ENCODE measurements around the gene C3orf18. TPM values are rescaled to one million over a fixed set of nuclear protein-coding genes. Genes with fewer than 3 reads are reported as not detected.
A peak's percentile ranks its signal among the peaks of the same experiment; 100 is the strongest.

Gene C3orf18
- total RNA-seq, 1 experiment from 2014 or later: 10.1 TPM

DNA sequence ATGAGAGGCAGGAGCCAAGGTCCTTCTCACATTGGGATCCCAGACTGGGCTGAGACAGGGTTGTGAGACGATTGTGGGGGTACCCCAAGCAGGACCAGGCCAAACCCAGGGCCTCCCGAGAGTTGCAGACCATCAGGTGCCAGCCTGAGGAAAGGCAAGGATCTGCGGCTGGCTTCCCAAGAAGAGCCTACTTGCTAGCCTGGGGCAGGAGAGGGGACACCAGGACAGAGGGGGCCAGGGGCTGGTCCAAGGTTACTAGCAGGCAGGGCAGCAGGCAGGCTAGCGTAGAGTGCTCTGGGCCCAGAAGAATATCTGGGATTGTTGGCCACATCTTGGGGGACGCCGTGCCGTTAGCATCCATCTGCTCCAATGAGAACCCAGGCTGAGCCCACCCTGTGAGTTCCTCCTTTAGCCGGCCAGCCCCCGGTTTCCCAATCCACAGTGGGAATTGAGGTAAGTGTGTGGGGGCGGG, 43.5 kb upstream of the C3orf18 start:
- intact Hi-C loops (cut with micrococcal nuclease): loop anchor here (5.0 kb wide), 1 partner anchor 264 kb away; the partner anchor contains the start of gene ZMYND10
- H3K27ac ChIP-seq (ENCODE audit: low read depth, low read length): peak overlapping the region; percentile 62; the same call in 1 of the 2 replicates
- no peaks in the 10 kb centered on the region; the same call in 1 of the 2 replicates for H3K79me2 ChIP-seq (ENCODE audit: insufficient read depth, low read length)
- H3K4me2 ChIP-seq (ENCODE audit: low read length): peak overlapping the region; percentile 93
- RAD21 ChIA-PET (ENCODE audit: low non-redundant PET in 1 of 2, low total read pairs in 2 of 2, uncharacterized antibody in 2 of 2, unreplicated experiment in 2 of 2): interaction anchor here in 1 of 2 experiments (1.2 to 1.3 kb wide), 2 partner anchors 10 to 39 kb away, joined by 5 to 7 read pairs; no protein-coding TSS in a partner anchor
- ATAC-seq (no peak), DNase-seq (ENCODE audit: low read depth, low spot score) (no peak)
- TSS peak; percentile 55 for BruUV-seq (replicated peaks)
- CTCF ChIA-PET: interaction anchor here (1.0 to 1.8 kb wide), 13 partner anchors 9 to 351 kb away, joined by 3 to 31 read pairs (median 5); partner anchors contain the start of genes C3orf18 and HEMK1
- TF ChIP-seq POLR2AphosphoS5 (IDR thresholded peaks at IDR 0.05; ENCODE audit: low read depth, low read length): no peak
- TF ChIP-seq TCF7L2 (IDR thresholded peaks at IDR 0.05; ENCODE audit: borderline replicate concordance, extremely low read depth, insufficient read depth, insufficient read length): no peak
- TF ChIP-seq CEBPB (IDR thresholded peaks at IDR 0.05; ENCODE audit: low read depth): no peak
- TF ChIP-seq, protein P1, sequence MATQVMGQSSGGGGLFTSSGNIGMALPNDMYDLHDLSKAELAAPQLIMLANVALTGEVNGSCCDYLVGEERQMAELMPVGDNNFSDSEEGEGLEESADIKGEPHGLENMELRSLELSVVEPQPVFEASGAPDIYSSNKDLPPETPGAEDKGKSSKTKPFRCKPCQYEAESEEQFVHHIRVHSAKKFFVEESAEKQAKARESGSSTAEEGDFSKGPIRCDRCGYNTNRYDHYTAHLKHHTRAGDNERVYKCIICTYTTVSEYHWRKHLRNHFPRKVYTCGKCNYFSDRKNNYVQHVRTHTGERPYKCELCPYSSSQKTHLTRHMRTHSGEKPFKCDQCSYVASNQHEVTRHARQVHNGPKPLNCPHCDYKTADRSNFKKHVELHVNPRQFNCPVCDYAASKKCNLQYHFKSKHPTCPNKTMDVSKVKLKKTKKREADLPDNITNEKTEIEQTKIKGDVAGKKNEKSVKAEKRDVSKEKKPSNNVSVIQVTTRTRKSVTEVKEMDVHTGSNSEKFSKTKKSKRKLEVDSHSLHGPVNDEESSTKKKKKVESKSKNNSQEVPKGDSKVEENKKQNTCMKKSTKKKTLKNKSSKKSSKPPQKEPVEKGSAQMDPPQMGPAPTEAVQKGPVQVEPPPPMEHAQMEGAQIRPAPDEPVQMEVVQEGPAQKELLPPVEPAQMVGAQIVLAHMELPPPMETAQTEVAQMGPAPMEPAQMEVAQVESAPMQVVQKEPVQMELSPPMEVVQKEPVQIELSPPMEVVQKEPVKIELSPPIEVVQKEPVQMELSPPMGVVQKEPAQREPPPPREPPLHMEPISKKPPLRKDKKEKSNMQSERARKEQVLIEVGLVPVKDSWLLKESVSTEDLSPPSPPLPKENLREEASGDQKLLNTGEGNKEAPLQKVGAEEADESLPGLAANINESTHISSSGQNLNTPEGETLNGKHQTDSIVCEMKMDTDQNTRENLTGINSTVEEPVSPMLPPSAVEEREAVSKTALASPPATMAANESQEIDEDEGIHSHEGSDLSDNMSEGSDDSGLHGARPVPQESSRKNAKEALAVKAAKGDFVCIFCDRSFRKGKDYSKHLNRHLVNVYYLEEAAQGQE (IDR thresholded peaks at IDR 0.05; ENCODE audit: low read depth): no peak
- no peak for TF ChIP-seq EZH2phosphoT487 (IDR thresholded peaks at IDR 0.05; ENCODE audit: borderline replicate concordance)
- no peak for TF ChIP-seq POLR2A (IDR thresholded peaks at IDR 0.05; ENCODE audit: borderline replicate concordance, extremely low read depth, insufficient read depth, insufficient read length)
- TF ChIP-seq EZH2 (IDR thresholded peaks at IDR 0.05): no peak
- no peak for TF ChIP-seq JUND (IDR thresholded peaks at IDR 0.05)
- no peak for TF ChIP-seq FOSL1 (IDR thresholded peaks at IDR 0.05; ENCODE audit: low read depth)
- no peak for TF ChIP-seq RAD21 (IDR thresholded peaks at IDR 0.05; ENCODE audit: low read depth)
- no peak for TF ChIP-seq EGR1 (IDR thresholded peaks at IDR 0.05; ENCODE audit: low read depth)
- TF ChIP-seq ZNF274 (IDR thresholded peaks at IDR 0.05; ENCODE audit: low read depth, low read length): no peak
- no peak for TF ChIP-seq SP1 (IDR thresholded peaks at IDR 0.05; ENCODE audit: low read depth)
- TF ChIP-seq, protein P2, sequence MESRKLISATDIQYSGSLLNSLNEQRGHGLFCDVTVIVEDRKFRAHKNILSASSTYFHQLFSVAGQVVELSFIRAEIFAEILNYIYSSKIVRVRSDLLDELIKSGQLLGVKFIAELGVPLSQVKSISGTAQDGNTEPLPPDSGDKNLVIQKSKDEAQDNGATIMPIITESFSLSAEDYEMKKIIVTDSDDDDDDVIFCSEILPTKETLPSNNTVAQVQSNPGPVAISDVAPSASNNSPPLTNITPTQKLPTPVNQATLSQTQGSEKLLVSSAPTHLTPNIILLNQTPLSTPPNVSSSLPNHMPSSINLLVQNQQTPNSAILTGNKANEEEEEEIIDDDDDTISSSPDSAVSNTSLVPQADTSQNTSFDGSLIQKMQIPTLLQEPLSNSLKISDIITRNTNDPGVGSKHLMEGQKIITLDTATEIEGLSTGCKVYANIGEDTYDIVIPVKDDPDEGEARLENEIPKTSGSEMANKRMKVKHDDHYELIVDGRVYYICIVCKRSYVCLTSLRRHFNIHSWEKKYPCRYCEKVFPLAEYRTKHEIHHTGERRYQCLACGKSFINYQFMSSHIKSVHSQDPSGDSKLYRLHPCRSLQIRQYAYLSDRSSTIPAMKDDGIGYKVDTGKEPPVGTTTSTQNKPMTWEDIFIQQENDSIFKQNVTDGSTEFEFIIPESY (IDR thresholded peaks at IDR 0.05; ENCODE audit: extremely low read depth, insufficient replicate concordance, low read length): no peak
- TF ChIP-seq, protein P3, sequence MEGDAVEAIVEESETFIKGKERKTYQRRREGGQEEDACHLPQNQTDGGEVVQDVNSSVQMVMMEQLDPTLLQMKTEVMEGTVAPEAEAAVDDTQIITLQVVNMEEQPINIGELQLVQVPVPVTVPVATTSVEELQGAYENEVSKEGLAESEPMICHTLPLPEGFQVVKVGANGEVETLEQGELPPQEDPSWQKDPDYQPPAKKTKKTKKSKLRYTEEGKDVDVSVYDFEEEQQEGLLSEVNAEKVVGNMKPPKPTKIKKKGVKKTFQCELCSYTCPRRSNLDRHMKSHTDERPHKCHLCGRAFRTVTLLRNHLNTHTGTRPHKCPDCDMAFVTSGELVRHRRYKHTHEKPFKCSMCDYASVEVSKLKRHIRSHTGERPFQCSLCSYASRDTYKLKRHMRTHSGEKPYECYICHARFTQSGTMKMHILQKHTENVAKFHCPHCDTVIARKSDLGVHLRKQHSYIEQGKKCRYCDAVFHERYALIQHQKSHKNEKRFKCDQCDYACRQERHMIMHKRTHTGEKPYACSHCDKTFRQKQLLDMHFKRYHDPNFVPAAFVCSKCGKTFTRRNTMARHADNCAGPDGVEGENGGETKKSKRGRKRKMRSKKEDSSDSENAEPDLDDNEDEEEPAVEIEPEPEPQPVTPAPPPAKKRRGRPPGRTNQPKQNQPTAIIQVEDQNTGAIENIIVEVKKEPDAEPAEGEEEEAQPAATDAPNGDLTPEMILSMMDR (IDR thresholded peaks at IDR 0.05 in 2 of 3, conservative IDR thresholded peaks at IDR 0.05 in 1 of 3; ENCODE audit: borderline replicate concordance in 1 of 3, insufficient read depth in 1 of 3, low read depth in 2 of 3, low read length in 2 of 3): no peak
- TF ChIP-seq YY1 (IDR thresholded peaks at IDR 0.05; ENCODE audit: extremely low read depth, insufficient replicate concordance, low read depth, low read length): no peak
- no peak for TF ChIP-seq ATF3 (IDR thresholded peaks at IDR 0.05)
- no peaks in the 10 kb centered on the region for H3K9me2 ChIP-seq (ENCODE audit: insufficient read depth)
- peaks cover 9 to 31% of the 10 kb centered on the region in 2 experiments; a peak in 3 of 4 replicates for H3K4me1 ChIP-seq (ENCODE audit: control insufficient read depth in 1 of 2, insufficient read depth in 2 of 2, low read length in 2 of 2)
- POLR2A ChIA-PET: no interaction called here
- H3K27me3 ChIP-seq (ENCODE audit: insufficient read depth, low read length): no peaks in the 10 kb centered on the region
- 0 out of 4 replicates have a peak, but pooled peaks cover 0 to 5% of the 10 kb centered on the region in 2 experiments for H3K36me3 ChIP-seq (ENCODE audit: control insufficient read depth in 1 of 2, insufficient read depth in 2 of 2, low read length in 2 of 2)
- H3K9ac ChIP-seq (ENCODE audit: low read length): peak overlapping the region; percentile 70
- H4K20me1 ChIP-seq (ENCODE audit: insufficient read depth): no peaks in the 10 kb centered on the region
- no peaks in the 10 kb centered on the region for H3K9me3 ChIP-seq (ENCODE audit: control insufficient read depth in 1 of 2, insufficient read depth in 1 of 2, low read depth in 1 of 2, low read length in 2 of 2)
- no peak overlapping the region for H2AFZ ChIP-seq (ENCODE audit: low read depth, low read length, poor library complexity, severe bottlenecking)
- peak overlapping the region; percentile 54 to 64 for H3K4me3 ChIP-seq (replicated peaks in 1 of 2; ENCODE audit: low read depth in 1 of 2, low read length in 2 of 2)
